ENCODE data around the gene NBEA.

GRCh38 chr13:35179494-35179893, 237.4 kb downstream of the NBEA start:
- no peak for TF ChIP-seq CREB1 (CRISPR knock-in tag; IDR thresholded peaks at IDR 0.05; ENCODE audit: low read depth)
- no peak for TF ChIP-seq EZH2phosphoT487 (IDR thresholded peaks at IDR 0.05; ENCODE audit: unreplicated experiment)
- no peak for TF ChIP-seq CTCF (conservative IDR thresholded peaks at IDR 0.05; ENCODE audit: low read depth in 2 of 2)
- TF ChIP-seq EZH2 (IDR thresholded peaks at IDR 0.05; ENCODE audit: low read depth, unreplicated experiment): no peak
- no peak for TF ChIP-seq POLR2AphosphoS5 (IDR thresholded peaks at IDR 0.05; ENCODE audit: low read depth)
- no peak for TF ChIP-seq REST (IDR thresholded peaks at IDR 0.05; ENCODE audit: unreplicated experiment)
- no peak for TF ChIP-seq STAT1 (IDR thresholded peaks at IDR 0.05; ENCODE audit: unreplicated experiment)
- TF ChIP-seq, protein P1, sequence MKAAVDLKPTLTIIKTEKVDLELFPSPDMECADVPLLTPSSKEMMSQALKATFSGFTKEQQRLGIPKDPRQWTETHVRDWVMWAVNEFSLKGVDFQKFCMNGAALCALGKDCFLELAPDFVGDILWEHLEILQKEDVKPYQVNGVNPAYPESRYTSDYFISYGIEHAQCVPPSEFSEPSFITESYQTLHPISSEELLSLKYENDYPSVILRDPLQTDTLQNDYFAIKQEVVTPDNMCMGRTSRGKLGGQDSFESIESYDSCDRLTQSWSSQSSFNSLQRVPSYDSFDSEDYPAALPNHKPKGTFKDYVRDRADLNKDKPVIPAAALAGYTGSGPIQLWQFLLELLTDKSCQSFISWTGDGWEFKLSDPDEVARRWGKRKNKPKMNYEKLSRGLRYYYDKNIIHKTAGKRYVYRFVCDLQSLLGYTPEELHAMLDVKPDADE (IDR thresholded peaks at IDR 0.05): no peak
- no peak for TF ChIP-seq ZNF331 (CRISPR knock-in tag; IDR thresholded peaks at IDR 0.05; ENCODE audit: low read depth)
- no peak for TF ChIP-seq JUNB (IDR thresholded peaks at IDR 0.05; ENCODE audit: unreplicated experiment)
- no peak for TF ChIP-seq ZNF114 (CRISPR knock-in tag; IDR thresholded peaks at IDR 0.05)
- TF ChIP-seq, protein P2, sequence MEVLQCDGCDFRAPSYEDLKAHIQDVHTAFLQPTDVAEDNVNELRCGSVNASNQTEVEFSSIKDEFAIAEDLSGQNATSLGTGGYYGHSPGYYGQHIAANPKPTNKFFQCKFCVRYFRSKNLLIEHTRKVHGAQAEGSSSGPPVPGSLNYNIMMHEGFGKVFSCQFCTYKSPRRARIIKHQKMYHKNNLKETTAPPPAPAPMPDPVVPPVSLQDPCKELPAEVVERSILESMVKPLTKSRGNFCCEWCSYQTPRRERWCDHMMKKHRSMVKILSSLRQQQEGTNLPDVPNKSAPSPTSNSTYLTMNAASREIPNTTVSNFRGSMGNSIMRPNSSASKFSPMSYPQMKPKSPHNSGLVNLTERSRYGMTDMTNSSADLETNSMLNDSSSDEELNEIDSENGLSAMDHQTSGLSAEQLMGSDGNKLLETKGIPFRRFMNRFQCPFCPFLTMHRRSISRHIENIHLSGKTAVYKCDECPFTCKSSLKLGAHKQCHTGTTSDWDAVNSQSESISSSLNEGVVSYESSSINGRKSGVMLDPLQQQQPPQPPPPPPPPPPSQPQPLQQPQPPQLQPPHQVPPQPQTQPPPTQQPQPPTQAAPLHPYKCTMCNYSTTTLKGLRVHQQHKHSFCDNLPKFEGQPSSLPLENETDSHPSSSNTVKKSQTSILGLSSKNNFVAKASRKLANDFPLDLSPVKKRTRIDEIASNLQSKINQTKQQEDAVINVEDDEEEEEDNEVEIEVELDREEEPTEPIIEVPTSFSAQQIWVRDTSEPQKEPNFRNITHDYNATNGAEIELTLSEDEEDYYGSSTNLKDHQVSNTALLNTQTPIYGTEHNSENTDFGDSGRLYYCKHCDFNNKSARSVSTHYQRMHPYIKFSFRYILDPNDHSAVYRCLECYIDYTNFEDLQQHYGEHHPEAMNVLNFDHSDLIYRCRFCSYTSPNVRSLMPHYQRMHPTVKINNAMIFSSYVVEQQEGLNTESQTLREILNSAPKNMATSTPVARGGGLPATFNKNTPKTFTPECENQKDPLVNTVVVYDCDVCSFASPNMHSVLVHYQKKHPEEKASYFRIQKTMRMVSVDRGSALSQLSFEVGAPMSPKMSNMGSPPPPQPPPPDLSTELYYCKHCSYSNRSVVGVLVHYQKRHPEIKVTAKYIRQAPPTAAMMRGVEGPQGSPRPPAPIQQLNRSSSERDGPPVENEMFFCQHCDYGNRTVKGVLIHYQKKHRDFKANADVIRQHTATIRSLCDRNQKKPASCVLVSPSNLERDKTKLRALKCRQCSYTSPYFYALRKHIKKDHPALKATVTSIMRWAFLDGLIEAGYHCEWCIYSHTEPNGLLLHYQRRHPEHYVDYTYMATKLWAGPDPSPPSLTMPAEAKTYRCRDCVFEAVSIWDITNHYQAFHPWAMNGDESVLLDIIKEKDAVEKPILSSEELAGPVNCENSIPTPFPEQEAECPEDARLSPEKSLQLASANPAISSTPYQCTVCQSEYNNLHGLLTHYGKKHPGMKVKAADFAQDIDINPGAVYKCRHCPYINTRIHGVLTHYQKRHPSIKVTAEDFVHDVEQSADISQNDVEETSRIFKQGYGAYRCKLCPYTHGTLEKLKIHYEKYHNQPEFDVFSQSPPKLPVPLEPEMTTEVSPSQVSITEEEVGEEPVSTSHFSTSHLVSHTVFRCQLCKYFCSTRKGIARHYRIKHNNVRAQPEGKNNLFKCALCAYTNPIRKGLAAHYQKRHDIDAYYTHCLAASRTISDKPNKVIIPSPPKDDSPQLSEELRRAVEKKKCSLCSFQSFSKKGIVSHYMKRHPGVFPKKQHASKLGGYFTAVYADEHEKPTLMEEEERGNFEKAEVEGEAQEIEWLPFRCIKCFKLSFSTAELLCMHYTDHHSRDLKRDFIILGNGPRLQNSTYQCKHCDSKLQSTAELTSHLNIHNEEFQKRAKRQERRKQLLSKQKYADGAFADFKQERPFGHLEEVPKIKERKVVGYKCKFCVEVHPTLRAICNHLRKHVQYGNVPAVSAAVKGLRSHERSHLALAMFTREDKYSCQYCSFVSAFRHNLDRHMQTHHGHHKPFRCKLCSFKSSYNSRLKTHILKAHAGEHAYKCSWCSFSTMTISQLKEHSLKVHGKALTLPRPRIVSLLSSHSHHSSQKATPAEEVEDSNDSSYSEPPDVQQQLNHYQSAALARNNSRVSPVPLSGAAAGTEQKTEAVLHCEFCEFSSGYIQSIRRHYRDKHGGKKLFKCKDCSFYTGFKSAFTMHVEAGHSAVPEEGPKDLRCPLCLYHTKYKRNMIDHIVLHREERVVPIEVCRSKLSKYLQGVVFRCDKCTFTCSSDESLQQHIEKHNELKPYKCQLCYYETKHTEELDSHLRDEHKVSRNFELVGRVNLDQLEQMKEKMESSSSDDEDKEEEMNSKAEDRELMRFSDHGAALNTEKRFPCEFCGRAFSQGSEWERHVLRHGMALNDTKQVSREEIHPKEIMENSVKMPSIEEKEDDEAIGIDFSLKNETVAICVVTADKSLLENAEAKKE (CRISPR knock-in tag; IDR thresholded peaks at IDR 0.05): no peak

All from GM23338 (cell line).